ENCODE data around the gene PPP1R3G. TPM values are rescaled to one million over a fixed set of nuclear protein-coding genes. Genes with fewer than 3 reads are reported as not detected.

PPP1R3G gene
- total and polyA plus RNA-seq, 11 donors: 5.4 to 12.3 (median 8.0) TPM

- H3K9me3 ChIP-seq: no peaks in the 10 kb centered on the region
- peaks cover 0 to 18% (median 11%) of the 10 kb centered on the region in 12 donors for H3K4me1 ChIP-seq
- WGBS, 4 donors: 85 to 92% (median 88%) methylated on average over 2 of the region's 2 CpGs
- intact Hi-C loops (cut with DNase I): no loop called here
- DNase-seq: no peak
- H3K4me3 ChIP-seq: no peak overlapping the region
- H3K36me3 ChIP-seq: no peaks in the 10 kb centered on the region
- no peaks in the 10 kb centered on the region for H3K27me3 ChIP-seq
- TF ChIP-seq CTCF (IDR thresholded peaks at IDR 0.05) (no peak), POLR2A (IDR thresholded peaks at IDR 0.05) (no peak)
- no peak for ATAC-seq
- H3K27ac ChIP-seq: peak overlapping the region in 1 of 12 donors; percentile 71
These were observed 48.8 kb downstream of the PPP1R3G start for GRCh38 chr6:5133943-5134342.

DNA sequence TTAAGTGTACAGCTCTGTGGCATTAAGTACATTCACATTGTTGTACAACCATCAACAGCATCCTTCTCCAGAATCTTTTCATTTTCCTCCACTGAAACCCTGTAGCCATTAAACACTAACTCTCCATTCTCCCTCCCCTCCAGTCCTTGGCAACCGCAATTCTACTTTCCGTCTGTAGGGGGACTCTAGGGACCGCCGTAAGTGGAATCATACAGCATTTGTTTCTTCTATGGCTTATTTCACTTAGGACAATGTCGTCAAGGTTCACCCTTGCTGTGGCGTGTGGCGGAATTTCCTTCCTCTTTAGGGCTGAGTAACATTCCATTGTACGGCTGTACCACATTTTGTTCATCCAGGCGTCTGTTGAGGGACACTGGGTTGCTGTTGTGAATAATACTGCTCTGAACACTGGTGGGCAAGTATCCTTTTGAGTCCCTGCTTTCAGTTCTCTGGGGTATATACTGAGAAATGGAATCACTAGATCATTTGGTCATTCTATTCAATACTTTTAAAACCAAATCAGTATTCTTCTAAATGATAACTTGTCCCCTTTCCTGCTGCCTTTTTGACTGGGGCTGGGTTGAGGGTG lies 50.7 kb downstream of the PPP1R3G start:
- no peaks in the 10 kb centered on the region for H3K9me3 ChIP-seq
- intact Hi-C loops (cut with DNase I): no loop called here
- H3K4me1 ChIP-seq: peaks cover 0 to 18% (median 10%) of the 10 kb centered on the region in 12 donors
- H3K36me3 ChIP-seq: no peaks in the 10 kb centered on the region
- H3K27ac ChIP-seq: no peak overlapping the region
- no peak overlapping the region for H3K4me3 ChIP-seq
- H3K27me3 ChIP-seq: no peaks in the 10 kb centered on the region
- ATAC-seq (peak in 1 of 4 donors; percentile 33), DNase-seq (no peak)
- TF ChIP-seq CTCF (IDR thresholded peaks at IDR 0.05) (peak; percentile 37 to 73 (median 56)), POLR2A (IDR thresholded peaks at IDR 0.05) (no peak)
- WGBS, 4 donors: 49 to 62% (median 56%) methylated on average over 9 of the region's 9 CpGs

GRCh38 chr6:5136851-5137250 lies 51.7 kb downstream of the PPP1R3G start:
- peaks cover 0 to 14% (median 7%) of the 10 kb centered on the region in 12 donors for H3K4me1 ChIP-seq
- intact Hi-C loops (cut with DNase I): no loop called here
- ATAC-seq (no peak), DNase-seq (no peak)
- TF ChIP-seq CTCF (IDR thresholded peaks at IDR 0.05): no peak
- no peak overlapping the region for H3K27ac ChIP-seq
- H3K36me3 ChIP-seq: no peaks in the 10 kb centered on the region
- no peaks in the 10 kb centered on the region for H3K9me3 ChIP-seq
- H3K27me3 ChIP-seq: no peaks in the 10 kb centered on the region
- 85 to 98% (median 91%) methylated on average over 8 of the region's 8 CpGs for WGBS, 4 donors
- no peak overlapping the region for H3K4me3 ChIP-seq

Other genes starting within 250 kb of the PPP1R3G start
- 1 to 10 TPM; 1.8 to 7.0 (median 3.5) TPM for gene RPP40, start 81.3 kb upstream of the PPP1R3G start, total RNA-seq
- gene RPP40, start 81.3 kb upstream of the PPP1R3G start, polyA plus RNA-seq: 10 to 100 TPM in 1 of 2 donors, 1 to 10 TPM in 1; 4.0 to 13.7 TPM
- 10 to 100 TPM; 18.8 to 39.7 (median 21.3) TPM for gene LYRM4, start 175.6 kb downstream of the PPP1R3G start, total RNA-seq
- 10 to 100 TPM; 21.0 to 22.0 TPM for gene LYRM4, start 175.6 kb downstream of the PPP1R3G start, polyA plus RNA-seq
- gene FARS2, start 176.2 kb downstream of the PPP1R3G start, total RNA-seq: 10 to 100 TPM; 17.1 to 24.6 (median 20.5) TPM
- gene FARS2, start 176.2 kb downstream of the PPP1R3G start, polyA plus RNA-seq: 10 to 100 TPM; 11.4 to 21.4 TPM

Measured in heart left ventricle (tissue), 16 donors.